GM13976 (cell line): ENCODE measurements around the gene TSC22D3.

Experiments used
- DNase-seq: peaks from one replicate; pipeline ENCODE4 v3.0.0; 2012; ENCODE audit warnings: low spot score
- CTCF ChIP-seq: IDR thresholded peaks from 2 replicates; pipeline ENCODE4 v1.5.1; 2012; ENCODE audit warnings: borderline replicate concordance, mild to moderate bottlenecking; ENCODE audit not compliant: insufficient read depth; ENCODE audit errors: extremely low read depth, missing control alignments, control extremely low read depth
- in situ Hi-C: fragments of 300-500 bp; cut with MboI; formaldehyde crosslinking; loops from one replicate; pipeline ENCODE4 v1.12.0; 2022; ENCODE audit warnings: low sequenced_read_pairs, mixed read lengths, inconsistent platforms; ENCODE audit not compliant: unreplicated experiment

Gene TSC22D3

GRCh38 chrX:107773206-107773605, 2.4 kb downstream of the TSC22D3 start:
- no peak for TF ChIP-seq CTCF
- no peak for DNase-seq
- in situ Hi-C loops = loop anchor here (10.0 kb wide), 1 partner anchor 108 kb away; no protein-coding TSS in a partner anchor

- no peak for DNase-seq
- in situ Hi-C loops = loop anchor here (10.0 kb wide), 1 partner anchor 105 kb away; no protein-coding TSS in a partner anchor
- no peak for TF ChIP-seq CTCF
These were observed 5.8 kb downstream of the TSC22D3 start for GRCh38 chrX:107769581-107770317.

- TF ChIP-seq CTCF = no peak
- in situ Hi-C loops = no loop called here
- DNase-seq = no peak
These were observed 7.5 kb downstream of the TSC22D3 start for GRCh38 chrX:107768051-107768450.

GRCh38 chrX:107766470-107767150, 9.0 kb downstream of the TSC22D3 start:
- no peak for TF ChIP-seq CTCF
- in situ Hi-C loops = no loop called here
- DNase-seq = no peak

- DNase-seq = no peak
- in situ Hi-C loops = no loop called here
- no peak for TF ChIP-seq CTCF
These were observed 10.6 kb downstream of the TSC22D3 start for GRCh38 chrX:107764845-107765608.

GRCh38 chrX:107763647-107764046, 11.9 kb downstream of the TSC22D3 start:
- TF ChIP-seq CTCF = no peak
- DNase-seq = no peak
- in situ Hi-C loops = no loop called here
